NCI-H82 treated with DMSO at 0.1 percent for 48 hours (cell line): Measurements from ENCODE around the gene PI4KA.
"Not testable (repeated sequence)": the region's sequence is repeated elsewhere in the genome, so short reads cannot be mapped to it uniquely, and the experiment has no call there.

Source experiments
- DNase-seq: peaks from one replicate; lab custom pipeline; 2025; ENCODE audit not compliant: unreplicated experiment; lab: John Stamatoyannopoulos, UW

Gene PI4KA

GRCh38 chr22:20671409-20672081 is 187.1 kb downstream of the PI4KA start:
- no peak for DNase-seq

DNA sequence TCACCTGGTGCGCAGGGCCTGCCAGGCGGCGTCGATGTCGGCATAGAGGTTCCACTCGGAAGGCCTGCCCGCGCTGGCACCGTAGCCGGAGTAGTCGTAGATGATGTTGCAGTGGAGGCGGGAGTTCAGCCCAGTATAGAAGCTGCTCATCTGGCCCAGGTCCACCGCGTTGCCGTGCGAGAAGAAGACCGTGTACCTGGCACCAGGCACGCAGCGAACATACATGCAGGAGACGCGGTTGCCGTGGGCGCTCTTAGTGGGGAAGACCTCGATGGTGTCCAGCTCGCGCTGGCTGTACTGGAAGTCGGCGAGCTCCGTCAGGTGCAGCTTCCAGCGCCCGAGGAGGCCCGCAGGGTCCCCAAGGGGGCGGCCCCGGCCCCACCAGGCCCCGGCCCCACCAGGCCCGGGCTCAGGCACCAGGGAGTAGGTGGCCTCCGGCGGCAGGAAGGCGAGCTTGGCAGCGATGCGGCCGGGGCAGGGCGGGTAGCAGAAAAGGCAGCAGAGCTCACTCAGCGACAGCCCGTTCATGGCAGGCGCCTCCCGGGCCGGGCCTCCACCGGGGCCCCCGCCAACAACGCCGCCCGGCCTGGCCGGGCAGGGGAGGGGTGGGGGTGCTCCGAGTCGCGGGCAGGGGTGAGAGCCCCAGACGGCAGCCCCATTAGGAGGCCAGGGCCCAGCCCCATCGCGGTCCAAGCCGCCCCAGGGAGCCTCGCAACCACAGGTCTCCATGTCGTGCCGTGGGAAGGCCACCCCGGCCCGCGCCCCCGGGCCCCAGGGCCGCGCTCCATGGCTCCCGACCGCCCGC is 188.0 kb downstream of the PI4KA start:
- not testable (repeated sequence) for DNase-seq

GRCh38 chr22:20669884-20670283 is 188.7 kb downstream of the PI4KA start:
- DNase-seq, result not testable (repeated sequence)

DNA sequence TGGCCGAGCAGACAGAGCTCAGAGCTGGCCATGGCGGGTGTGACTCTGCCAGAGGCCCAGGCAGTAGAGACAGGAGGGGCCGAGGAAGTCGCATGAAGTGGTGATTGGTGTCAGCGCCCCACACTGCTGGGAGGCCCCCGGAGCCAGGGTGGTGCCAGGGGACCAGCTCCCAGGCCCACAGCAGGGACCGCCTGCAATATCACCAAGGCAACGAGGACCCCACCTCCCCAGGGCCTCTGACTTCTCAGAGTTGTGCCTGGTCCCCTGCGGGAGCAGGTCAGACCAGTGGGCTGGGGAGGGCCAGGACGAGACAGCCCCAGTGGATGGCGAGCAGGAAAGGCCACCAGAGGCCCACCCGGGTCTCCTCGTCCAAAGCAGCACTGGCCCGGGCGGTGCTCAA is 189.1 kb downstream of the PI4KA start:
- DNase-seq, result not testable (repeated sequence)

DNA sequence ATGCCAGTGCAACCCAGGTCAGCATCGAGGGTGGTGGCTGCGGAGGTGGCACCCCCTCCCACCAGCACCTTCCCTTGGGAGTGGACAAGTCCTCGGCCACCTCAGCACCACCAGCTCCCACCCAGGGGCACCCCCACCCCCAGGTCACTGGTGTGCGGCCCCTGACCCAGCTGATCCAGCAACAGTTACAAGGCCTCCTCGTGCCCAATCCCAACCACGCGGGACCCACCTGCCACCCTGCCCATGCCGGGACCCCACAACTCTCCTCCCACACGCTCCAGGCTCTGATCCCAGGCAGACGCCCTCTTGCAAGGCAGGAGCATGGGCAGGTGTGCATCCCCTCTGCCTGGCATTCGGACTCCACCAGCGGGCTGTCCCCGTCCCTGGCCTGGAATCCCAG is 189.8 kb downstream of the PI4KA start:
- DNase-seq, result not testable (repeated sequence)

DNA sequence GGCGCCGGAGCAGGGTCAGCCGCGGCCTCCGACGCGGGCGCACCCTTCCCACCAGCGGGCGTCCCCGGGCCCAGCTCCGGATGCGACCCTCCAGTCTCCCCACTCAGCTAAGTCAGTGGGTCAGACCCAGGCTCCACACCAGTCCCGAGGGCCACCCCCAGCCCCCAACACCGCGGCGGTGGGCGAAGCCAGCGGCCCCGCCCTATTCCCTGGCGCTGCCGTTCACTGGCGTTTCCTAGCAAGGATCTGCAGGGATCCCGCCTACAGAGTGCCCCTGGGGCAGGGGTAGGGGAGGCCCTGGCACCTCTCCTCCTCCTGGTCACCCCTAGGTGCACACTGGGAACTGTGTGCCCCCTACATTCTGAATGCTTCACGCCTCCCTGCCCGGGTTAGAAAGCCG is 190.4 kb downstream of the PI4KA start:
- DNase-seq, result not testable (repeated sequence)

DNA sequence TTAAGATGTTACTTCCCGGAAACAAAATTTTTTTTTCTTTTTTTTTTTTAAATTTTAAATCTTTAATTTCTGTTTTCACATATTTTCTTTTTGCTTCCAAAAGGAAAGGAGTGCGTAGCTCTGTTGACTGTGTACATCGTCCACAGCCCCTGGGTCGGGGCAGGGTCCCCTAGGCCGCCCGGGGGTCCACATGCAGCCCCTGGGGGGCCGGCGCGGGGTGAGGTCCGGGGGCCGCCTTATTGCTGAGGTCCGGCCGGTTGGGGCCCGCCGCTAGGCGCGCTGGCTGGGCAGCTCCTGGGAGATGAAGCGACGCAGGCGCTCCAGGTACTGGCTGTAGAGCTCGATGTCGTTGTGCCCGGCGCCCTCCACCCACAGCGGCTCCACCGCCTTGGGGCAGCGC is 191.1 kb downstream of the PI4KA start:
- not testable (repeated sequence) for DNase-seq

DNA sequence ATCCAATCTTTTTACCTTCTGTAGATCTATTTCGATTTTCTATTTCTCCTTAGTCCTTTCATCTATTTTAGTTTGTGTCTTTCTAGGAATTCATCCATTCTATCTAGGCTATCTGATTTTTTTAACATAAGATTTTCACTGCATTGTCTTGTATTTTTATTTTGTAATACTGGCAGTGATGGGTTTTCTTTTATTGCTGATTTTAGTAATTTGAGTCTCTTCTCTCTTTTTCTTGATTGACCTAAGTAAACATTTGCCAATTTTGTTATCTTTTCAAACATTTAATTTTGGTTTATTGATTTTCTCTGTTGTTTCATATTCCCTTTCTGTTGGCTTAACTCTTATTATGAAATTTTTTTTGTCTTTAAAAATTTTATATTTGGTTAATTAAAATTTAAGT is 192.1 kb downstream of the PI4KA start:
- DNase-seq, result no peak

GRCh38 chr22:20664594-20664959 is 194.0 kb downstream of the PI4KA start:
- no peak for DNase-seq

- DNase-seq, result no peak
Measured at GRCh38 chr22:20663941-20664593, 194.5 kb downstream of the PI4KA start.

DNA sequence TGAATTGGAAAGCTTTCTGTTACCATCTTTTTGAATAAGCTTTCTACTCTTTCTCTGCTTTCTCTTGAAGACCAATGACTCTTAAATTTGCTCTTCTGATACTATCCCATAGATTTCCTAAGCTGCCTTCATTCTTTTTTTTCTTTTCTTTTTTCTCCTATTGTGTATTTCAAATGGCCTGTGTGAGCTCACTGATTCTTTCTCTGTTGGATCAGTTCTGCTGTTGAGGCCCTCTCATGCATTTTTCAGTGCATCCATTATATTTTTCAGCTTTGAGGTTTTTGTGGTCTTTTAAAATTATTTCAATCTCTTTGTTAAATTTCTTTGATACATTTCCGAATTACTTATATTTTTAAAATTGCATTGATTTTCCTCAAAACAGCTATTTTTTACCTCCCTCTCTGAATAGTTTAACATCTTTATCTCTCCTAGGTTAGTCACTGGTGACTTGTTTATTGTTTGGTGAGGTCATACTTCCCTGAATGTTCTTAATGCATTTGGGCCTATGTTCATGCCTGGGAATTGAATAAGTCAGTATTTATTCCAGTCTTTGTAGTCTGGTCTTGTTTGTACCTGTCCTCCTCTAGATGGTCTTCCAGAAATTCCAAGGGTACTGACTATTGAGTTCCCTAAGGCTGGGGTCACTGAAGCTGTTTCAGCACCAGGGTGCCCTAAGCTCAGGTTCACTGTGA is 195.3 kb downstream of the PI4KA start:
- DNase-seq, result no peak

DNA sequence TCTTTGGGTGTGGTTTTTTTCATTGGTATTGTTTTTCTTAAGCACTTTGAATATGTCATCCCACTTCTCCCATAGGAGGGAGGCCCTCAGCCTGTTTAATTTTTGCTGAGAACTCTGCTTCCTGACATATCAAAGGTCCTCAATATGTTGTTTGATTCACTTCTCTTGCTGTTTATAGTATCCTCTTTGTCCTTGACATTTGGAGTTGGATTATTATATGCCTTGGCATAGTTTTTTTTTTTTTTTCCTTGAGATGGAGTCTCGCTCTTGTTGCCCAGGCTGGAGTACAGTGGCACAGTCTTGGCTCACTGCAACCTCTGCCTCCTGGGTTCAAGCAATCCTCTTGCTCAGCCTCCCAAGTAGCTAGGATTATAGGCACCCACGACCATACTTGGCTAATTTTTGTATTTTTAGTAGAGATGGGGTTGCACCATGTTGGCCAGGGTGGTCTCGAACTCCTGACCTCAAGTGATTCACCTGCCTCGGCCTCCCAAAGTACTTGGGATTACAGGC is 196.0 kb downstream of the PI4KA start:
- not testable (repeated sequence) for DNase-seq

- DNase-seq, result no peak
Measured at GRCh38 chr22:20661473-20661872, 197.1 kb downstream of the PI4KA start.

GRCh38 chr22:20660441-20661054 is 198.1 kb downstream of the PI4KA start:
- DNase-seq, result no peak

DNA sequence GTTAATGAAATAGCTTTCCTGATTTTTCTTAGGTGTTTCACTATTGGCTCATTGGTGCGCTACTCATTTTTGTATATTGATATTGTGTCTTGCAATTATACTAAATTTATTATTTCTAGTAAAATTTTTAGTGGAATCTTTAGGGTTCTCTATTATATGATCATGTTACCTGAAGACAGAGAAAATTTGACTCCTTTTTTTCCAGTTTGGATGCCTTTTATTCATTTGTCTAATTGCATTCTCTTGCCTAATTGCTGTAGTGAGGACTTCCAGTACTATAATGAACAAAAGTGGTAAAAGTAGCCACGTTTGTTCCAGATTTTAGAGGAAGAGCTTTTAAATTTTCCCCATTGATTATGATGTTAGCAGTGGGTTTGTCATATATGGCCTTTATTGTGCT is 198.7 kb downstream of the PI4KA start:
- DNase-seq, result no peak

- no peak for DNase-seq
Measured at GRCh38 chr22:20659258-20659657, 199.4 kb downstream of the PI4KA start.

DNA sequence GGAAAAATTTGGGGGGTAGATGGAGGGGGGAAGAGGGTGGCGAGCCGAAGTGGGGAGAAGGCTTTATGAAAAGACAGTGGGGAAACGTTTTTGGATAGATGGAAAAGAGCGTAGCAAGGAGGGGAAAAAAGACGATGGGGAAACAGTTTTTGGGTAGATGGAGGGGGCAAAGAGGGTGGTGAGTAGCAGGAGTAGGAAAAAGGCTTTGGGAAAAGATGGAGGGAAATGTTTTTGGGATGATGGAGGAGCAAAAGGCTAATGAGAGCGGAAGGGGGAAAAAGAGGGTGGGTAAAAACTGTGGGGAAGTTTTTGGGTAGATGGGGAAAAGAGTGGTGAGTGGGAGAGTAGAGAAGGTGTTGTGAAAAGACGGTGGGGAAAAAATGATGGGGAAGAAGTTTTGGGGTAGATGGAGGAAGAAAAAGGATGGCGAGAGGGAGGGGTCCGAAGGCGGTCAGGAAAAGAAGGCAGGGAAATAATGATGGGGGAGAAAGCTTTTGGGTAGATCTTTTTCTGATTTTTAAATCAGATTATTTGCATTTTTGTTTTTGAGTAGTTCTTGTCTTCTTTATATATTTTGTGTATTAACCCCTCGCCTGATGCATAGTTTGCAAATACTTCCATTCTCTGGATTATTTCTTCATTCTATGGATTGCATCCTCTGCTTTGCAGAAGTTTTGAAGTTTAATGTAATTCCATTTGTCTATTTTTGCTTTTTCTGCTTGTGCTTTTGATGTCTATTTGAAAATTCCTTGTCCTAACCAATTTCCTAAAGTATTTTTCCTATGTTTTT is 200.0 kb downstream of the PI4KA start:
- no peak for DNase-seq

DNA sequence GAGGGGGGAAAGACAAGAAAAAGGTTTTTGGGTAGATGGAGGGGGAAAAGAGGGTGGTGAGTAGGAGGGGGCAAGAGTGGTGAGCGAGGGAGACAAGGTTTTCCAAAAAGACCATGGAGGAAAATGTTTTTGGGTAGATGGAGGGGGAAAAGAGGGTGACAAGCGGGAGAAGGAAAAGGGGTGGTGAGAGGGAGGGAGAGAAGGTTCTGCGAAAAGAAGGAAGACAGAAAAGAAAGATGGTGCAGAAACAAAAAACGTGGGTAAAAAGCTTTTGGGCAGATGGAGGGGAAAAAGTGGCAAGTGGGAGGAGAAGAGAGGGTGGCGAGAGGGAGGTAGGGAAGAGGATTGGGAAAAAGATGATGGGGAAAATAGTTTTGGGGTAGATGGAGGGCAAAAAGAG is 200.6 kb downstream of the PI4KA start:
- DNase-seq, result no peak
